Measurements from ENCODE around the gene TBC1D10B.

Gene TBC1D10B

DNA sequence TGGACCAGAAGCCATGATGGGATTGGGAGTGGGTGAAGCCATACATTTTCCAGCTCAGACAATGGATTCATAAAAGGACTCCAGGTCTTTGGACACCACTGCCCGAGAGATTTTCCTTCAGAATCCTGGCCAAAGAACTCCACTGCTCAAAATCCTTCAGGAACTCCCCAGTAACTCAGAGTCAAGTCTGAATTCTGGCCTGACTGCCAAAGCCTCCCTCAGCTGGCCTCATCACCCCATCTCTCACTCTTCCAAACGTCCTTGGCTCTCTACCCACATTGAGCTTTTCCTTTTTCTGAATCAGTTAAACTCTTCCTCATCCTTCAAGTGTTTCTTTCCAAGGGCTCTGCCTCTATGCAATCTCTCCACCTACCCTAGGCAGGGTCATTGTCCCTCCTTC is 13.2 kb upstream of the TBC1D10B start:
- Histone ChIP-seq H3K27ac (ENCODE audit: extremely low read depth, low read depth, low read length) (no peak overlapping the region), H3K4me3 (ENCODE audit: low read depth, low read length) (no peak overlapping the region), H3K9me3 (ENCODE audit: control insufficient read depth, insufficient read depth, low read depth, low read length) (no peaks in the 10 kb centered on the region), H3K36me3 (ENCODE audit: control insufficient read depth in 2 of 2, insufficient read depth in 1 of 2, low read length in 2 of 2) (peaks cover 0 to 8% of the 10 kb centered on the region in 2 experiments; a peak in 1 of 3 replicates), H3K4me1 (ENCODE audit: control insufficient read depth, insufficient read depth, low read length) (no peaks in the 10 kb centered on the region)
- CTCF ChIA-PET, result interaction anchor here (0.6 to 1.3 kb wide), 2 partner anchors 15 to 148 kb away, joined by 3 read pairs; no protein-coding TSS in a partner anchor
- no peak for TF ChIP-seq ZNF555 (tag by site-specific recombination; conservative IDR thresholded peaks at IDR 0.05)
- TF ChIP-seq ZNF350 (tag by site-specific recombination; IDR thresholded peaks at IDR 0.05), result no peak
- no peak for TF ChIP-seq ZNF514 (tag by site-specific recombination; IDR thresholded peaks at IDR 0.05)
- TF ChIP-seq HOXA7 (CRISPR knock-in tag; IDR thresholded peaks at IDR 0.05; ENCODE audit: borderline replicate concordance), result no peak
- no peak for TF ChIP-seq SP3 (tag by site-specific recombination; IDR thresholded peaks at IDR 0.05)
- TF ChIP-seq ZSCAN30 (tag by site-specific recombination; IDR thresholded peaks at IDR 0.05), result no peak
- TF ChIP-seq GFI1B (tag by site-specific recombination; IDR thresholded peaks at IDR 0.05), result no peak
- TF ChIP-seq ZNF214 (tag by site-specific recombination; IDR thresholded peaks at IDR 0.05; ENCODE audit: borderline replicate concordance), result no peak
- TF ChIP-seq ZFP41 (tag by site-specific recombination; IDR thresholded peaks at IDR 0.05; ENCODE audit: borderline replicate concordance), result no peak
- no peak for TF ChIP-seq ZNF10 (tag by site-specific recombination; IDR thresholded peaks at IDR 0.05)
- TF ChIP-seq, protein P1, sequence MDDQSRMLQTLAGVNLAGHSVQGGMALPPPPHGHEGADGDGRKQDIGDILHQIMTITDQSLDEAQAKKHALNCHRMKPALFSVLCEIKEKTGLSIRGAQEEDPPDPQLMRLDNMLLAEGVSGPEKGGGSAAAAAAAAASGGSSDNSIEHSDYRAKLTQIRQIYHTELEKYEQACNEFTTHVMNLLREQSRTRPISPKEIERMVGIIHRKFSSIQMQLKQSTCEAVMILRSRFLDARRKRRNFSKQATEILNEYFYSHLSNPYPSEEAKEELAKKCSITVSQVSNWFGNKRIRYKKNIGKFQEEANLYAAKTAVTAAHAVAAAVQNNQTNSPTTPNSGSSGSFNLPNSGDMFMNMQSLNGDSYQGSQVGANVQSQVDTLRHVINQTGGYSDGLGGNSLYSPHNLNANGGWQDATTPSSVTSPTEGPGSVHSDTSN (CRISPR knock-in tag; IDR thresholded peaks at IDR 0.05), result no peak
- no peak for TF ChIP-seq ZNF623 (tag by site-specific recombination; IDR thresholded peaks at IDR 0.05)
- no peak for TF ChIP-seq SALL2 (tag by site-specific recombination; IDR thresholded peaks at IDR 0.05; ENCODE audit: borderline replicate concordance)
- no peak for TF ChIP-seq SP7 (tag by site-specific recombination; IDR thresholded peaks at IDR 0.05)
- TF ChIP-seq ZNF138 (tag by site-specific recombination; IDR thresholded peaks at IDR 0.05; ENCODE audit: borderline replicate concordance), result no peak
- TF ChIP-seq ZNF521 (tag by site-specific recombination; IDR thresholded peaks at IDR 0.05), result no peak
- no peak for TF ChIP-seq ZNF843 (tag by site-specific recombination; IDR thresholded peaks at IDR 0.05)
- no peak for TF ChIP-seq ZNF274 (IDR thresholded peaks at IDR 0.05; ENCODE audit: low read length)
- no peak for TF ChIP-seq ZNF274 (tag by site-specific recombination; IDR thresholded peaks at IDR 0.05; ENCODE audit: borderline replicate concordance)
- no peak for TF ChIP-seq ZNF837 (tag by site-specific recombination; IDR thresholded peaks at IDR 0.05)
- no peak for TF ChIP-seq ZNF175 (tag by site-specific recombination; IDR thresholded peaks at IDR 0.05)
- POLR2A ChIA-PET, result interaction anchor here (0.7 to 5.0 kb wide), 5 partner anchors 12 to 49 kb away, joined by 3 to 30 read pairs (median 8); partner anchors contain the start of genes TBC1D10B, ZNF48 and ZNF771

DNA sequence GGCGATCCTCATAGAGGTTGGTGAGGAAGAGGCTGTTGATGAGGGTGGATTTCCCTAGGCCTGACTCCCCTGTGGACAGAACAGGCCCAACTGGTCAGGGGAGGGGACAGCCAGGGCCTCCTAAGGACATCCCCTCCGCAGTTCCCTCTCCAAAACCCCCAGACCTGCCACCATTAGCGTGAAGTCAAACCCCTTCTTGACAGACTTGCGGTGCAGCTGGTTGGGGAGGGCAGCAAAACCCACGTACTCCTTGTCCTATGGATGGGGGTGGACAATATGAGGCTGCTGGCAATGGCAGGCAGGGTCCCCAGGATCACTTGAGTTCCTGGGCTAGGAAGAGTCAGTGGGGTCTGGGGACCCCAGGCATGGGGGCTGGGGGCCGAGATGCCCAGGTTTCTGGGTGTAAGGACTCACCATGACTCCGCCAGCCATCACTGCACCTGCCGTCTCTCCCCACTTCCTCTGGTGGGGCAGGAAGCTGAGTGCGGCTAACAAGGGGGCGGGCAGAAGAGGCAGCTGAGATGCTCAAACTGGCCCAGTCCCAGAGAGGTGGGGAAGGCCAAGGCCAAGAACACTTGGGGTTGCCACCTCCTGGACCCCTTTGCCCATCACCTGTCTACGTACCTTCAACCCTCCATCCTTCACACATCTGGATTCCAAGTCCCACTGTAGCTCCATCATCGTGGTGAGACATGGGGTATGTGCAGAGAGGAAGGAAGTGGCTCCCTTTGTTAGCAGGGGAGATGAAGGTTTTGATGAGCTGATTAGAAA is 12.0 kb upstream of the TBC1D10B start, which contains the start of gene SEPTIN1:
SEPTIN1 (minus strand) TSS at position 451 of the 771 bp plus-strand sequence; CDS start at position 432, 19 bp downstream.
- Histone ChIP-seq H3K4me1 (ENCODE audit: control insufficient read depth, insufficient read depth, low read length) (no peaks in the 10 kb centered on the region), H3K4me3 (ENCODE audit: low read depth, low read length) (no peak within 1 kb of the TSS), H3K36me3 (ENCODE audit: control insufficient read depth in 2 of 2, insufficient read depth in 1 of 2, low read length in 2 of 2) (peaks cover 0 to 8% of the 10 kb centered on the region in 2 experiments; a peak in 1 of 3 replicates), H3K27ac (ENCODE audit: extremely low read depth, low read depth, low read length) (0 out of 2 replicates have a peak within 1 kb of the TSS, but pooled peaks have one; percentile 7), H3K9me3 (ENCODE audit: control insufficient read depth, insufficient read depth, low read depth, low read length) (no peaks in the 10 kb centered on the region)
- no peak for TF ChIP-seq ZNF174 (tag by site-specific recombination; IDR thresholded peaks at IDR 0.05)
- TF ChIP-seq, protein P2, sequence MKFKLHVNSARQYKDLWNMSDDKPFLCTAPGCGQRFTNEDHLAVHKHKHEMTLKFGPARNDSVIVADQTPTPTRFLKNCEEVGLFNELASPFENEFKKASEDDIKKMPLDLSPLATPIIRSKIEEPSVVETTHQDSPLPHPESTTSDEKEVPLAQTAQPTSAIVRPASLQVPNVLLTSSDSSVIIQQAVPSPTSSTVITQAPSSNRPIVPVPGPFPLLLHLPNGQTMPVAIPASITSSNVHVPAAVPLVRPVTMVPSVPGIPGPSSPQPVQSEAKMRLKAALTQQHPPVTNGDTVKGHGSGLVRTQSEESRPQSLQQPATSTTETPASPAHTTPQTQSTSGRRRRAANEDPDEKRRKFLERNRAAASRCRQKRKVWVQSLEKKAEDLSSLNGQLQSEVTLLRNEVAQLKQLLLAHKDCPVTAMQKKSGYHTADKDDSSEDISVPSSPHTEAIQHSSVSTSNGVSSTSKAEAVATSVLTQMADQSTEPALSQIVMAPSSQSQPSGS (tag by site-specific recombination; IDR thresholded peaks at IDR 0.05; ENCODE audit: low read depth), result no peak
- TF ChIP-seq ZNF510 (tag by site-specific recombination; IDR thresholded peaks at IDR 0.05; ENCODE audit: insufficient replicate concordance), result no peak
- no peak for TF ChIP-seq ZNF311 (tag by site-specific recombination; IDR thresholded peaks at IDR 0.05; ENCODE audit: borderline replicate concordance)
- TF ChIP-seq ZNF660 (tag by site-specific recombination; IDR thresholded peaks at IDR 0.05), result no peak
- TF ChIP-seq ZNF544 (tag by site-specific recombination; IDR thresholded peaks at IDR 0.05), result no peak
- TF ChIP-seq ZNF416 (tag by site-specific recombination; IDR thresholded peaks at IDR 0.05), result no peak
- TF ChIP-seq, protein P3, sequence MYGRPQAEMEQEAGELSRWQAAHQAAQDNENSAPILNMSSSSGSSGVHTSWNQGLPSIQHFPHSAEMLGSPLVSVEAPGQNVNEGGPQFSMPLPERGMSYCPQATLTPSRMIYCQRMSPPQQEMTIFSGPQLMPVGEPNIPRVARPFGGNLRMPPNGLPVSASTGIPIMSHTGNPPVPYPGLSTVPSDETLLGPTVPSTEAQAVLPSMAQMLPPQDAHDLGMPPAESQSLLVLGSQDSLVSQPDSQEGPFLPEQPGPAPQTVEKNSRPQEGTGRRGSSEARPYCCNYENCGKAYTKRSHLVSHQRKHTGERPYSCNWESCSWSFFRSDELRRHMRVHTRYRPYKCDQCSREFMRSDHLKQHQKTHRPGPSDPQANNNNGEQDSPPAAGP (tag by site-specific recombination; IDR thresholded peaks at IDR 0.05), result no peak
- TF ChIP-seq ZNF776 (tag by site-specific recombination; IDR thresholded peaks at IDR 0.05; ENCODE audit: borderline replicate concordance), result no peak
- no peak for TF ChIP-seq ZNF302 (tag by site-specific recombination; IDR thresholded peaks at IDR 0.05; ENCODE audit: low read depth)
- ChIA-PET CTCF (interaction anchor here (1.3 to 1.8 kb wide), 2 partner anchors 12 to 16 kb away, joined by 3 to 5 read pairs; partner anchors contain the start of gene TBC1D10B), POLR2A (interaction anchor here (1.3 to 5.0 kb wide), 3 partner anchors 11 to 25 kb away, joined by 8 to 30 read pairs (median 17); partner anchors contain the start of genes TBC1D10B, ZNF48 and ZNF771)
